HG03196 (cell line): ENCODE measurements around the gene SYT6.

Experiments
- ATAC-seq: cut with Tn5 transposase; IDR thresholded peaks from one replicate; pipeline ENCODE4 v1.9.1; 2021; ENCODE audit not compliant: unreplicated experiment

Gene SYT6

GRCh38 chr1:114094675-114095074, 59.0 kb downstream of the SYT6 start:
- ATAC-seq: no peak

- ATAC-seq: no peak
These were observed 59.4 kb downstream of the SYT6 start for GRCh38 chr1:114094363-114094634.

- no peak for ATAC-seq
These were observed 59.9 kb downstream of the SYT6 start for GRCh38 chr1:114093624-114094362.

- ATAC-seq: no peak
These were observed 61.2 kb downstream of the SYT6 start for GRCh38 chr1:114092186-114093062.

- no peak for ATAC-seq
These were observed 62.0 kb downstream of the SYT6 start for GRCh38 chr1:114091711-114092110.

- no peak for ATAC-seq
These were observed 62.7 kb downstream of the SYT6 start for GRCh38 chr1:114090738-114091505.

- no peak for ATAC-seq
These were observed 64.0 kb downstream of the SYT6 start for GRCh38 chr1:114089502-114090138.

- no peak for ATAC-seq
These were observed 65.0 kb downstream of the SYT6 start for GRCh38 chr1:114088392-114089299.

- no peak for ATAC-seq
These were observed 66.2 kb downstream of the SYT6 start for GRCh38 chr1:114087495-114087894.

- no peak for ATAC-seq
These were observed 66.9 kb downstream of the SYT6 start for GRCh38 chr1:114086601-114087368.

- no peak for ATAC-seq
These were observed 70.6 kb downstream of the SYT6 start for GRCh38 chr1:114082867-114083585.

- no peak for ATAC-seq
These were observed 71.4 kb downstream of the SYT6 start for GRCh38 chr1:114082304-114082630.

- ATAC-seq: no peak
These were observed 72.0 kb downstream of the SYT6 start for GRCh38 chr1:114081437-114082303.

- no peak for ATAC-seq
These were observed 72.9 kb downstream of the SYT6 start for GRCh38 chr1:114080511-114081436.

GRCh38 chr1:114079596-114080190, 74.0 kb downstream of the SYT6 start:
- no peak for ATAC-seq

GRCh38 chr1:114078116-114078515, 75.6 kb downstream of the SYT6 start:
- ATAC-seq: no peak

GRCh38 chr1:114077188-114077587, 76.5 kb downstream of the SYT6 start:
- no peak for ATAC-seq
